ENCODE results near the gene IWS1. TPM values are rescaled to one million over a fixed set of nuclear protein-coding genes. Genes with fewer than 3 reads are reported as not detected.
"Not testable (repeated sequence)": the region's sequence is repeated elsewhere in the genome, so short reads cannot be mapped to it uniquely, and the experiment has no call there.

The IWS1 gene
- total and polyA plus RNA-seq, 2 experiments from 2014 or later = 32.4 to 42.4 TPM

DNA sequence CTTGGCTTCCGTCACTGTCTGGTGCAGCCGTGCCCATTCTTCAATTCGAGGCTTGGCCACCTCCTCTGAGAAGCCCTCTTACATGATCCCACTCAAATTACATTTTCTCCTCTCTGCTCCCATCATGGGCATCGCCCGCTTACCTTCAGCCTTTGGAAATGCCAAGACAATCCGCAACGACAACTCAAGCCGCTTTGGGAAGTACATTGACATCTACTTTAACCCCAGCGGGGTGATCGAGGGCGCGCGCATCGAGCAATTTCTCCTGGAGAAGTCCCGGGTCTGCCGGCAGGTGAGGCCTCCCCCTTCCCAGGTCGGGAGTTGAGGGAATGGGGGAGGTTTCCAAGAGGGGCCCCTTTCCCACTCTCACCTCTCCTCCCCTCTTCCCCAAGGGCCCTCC, 47.5 kb upstream of the IWS1 start:
- no peak for DNase-seq
- no peaks in the 10 kb centered on the region for H4K20me1 ChIP-seq (ENCODE audit: insufficient read depth)
- H3K4me1 ChIP-seq (ENCODE audit: insufficient read depth) = peaks cover 39% of the 10 kb centered on the region
- no peaks in the 10 kb centered on the region for H3K9me2 ChIP-seq (ENCODE audit: insufficient read depth)
- H3F3A ChIP-seq (ENCODE audit: insufficient read depth) = peaks cover 17% of the 10 kb centered on the region
- no peak overlapping the region for H2AFZ ChIP-seq
- H3K4me2 ChIP-seq (ENCODE audit: unreplicated experiment) = no peak overlapping the region
- no peak overlapping the region for H3K4me3 ChIP-seq
- no peaks in the 10 kb centered on the region for H3K79me2 ChIP-seq (ENCODE audit: insufficient read depth)
- in situ Hi-C loops (cut with MboI) = no loop called here
- no peak overlapping the region for H3K9ac ChIP-seq
- H3K27me3 ChIP-seq (replicated peaks; ENCODE audit: insufficient read depth) = no peaks in the 10 kb centered on the region
- H3K9me3 ChIP-seq (ENCODE audit: low read depth) = no peaks in the 10 kb centered on the region
- 93% methylated on average over 17 of the region's 17 CpGs for WGBS, 2 experiments (ENCODE audit: low coverage in 1 of 2, low lambda C conversion rate in 2 of 2, missing lambda C conversion rate in 2 of 2)
- no peaks in the 10 kb centered on the region for H3K36me3 ChIP-seq (ENCODE audit: low read depth)
- H3K27ac ChIP-seq = no peak overlapping the region
- TF ChIP-seq EZH2 (IDR thresholded peaks at IDR 0.05; ENCODE audit: insufficient read depth, poor library complexity, severe bottlenecking) (no peak), EZH2phosphoT487 (IDR thresholded peaks at IDR 0.05; ENCODE audit: insufficient read depth, low read depth) (no peak)

DNA sequence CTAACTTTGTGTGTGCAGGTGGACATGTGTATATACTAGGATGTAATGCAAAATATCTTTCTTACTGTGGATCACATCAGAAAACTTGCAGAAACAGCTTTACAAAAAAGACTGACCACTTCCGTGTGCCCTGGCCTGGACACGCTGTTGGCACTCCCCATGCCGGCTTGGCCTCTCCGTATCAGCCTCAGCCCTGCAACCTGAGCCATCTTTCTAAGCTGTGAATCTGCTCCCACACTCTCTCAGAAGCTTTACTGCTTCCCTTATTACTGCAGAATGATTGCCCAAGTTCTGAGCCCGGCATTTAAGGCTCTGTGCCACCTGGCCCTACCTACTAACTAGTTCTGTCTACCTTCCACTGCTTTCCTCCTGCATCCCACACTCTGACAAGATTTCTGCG, 47.0 kb upstream of the IWS1 start:
- DNase-seq = no peak
- H2AFZ ChIP-seq = no peak overlapping the region
- H3K9ac ChIP-seq = no peak overlapping the region
- no peaks in the 10 kb centered on the region for H4K20me1 ChIP-seq (ENCODE audit: insufficient read depth)
- WGBS, 2 experiments (ENCODE audit: low coverage in 1 of 2, low lambda C conversion rate in 2 of 2, missing lambda C conversion rate in 2 of 2) = 86% methylated on average over 6 of the region's 6 CpGs
- in situ Hi-C loops (cut with MboI) = no loop called here
- H3F3A ChIP-seq (ENCODE audit: insufficient read depth) = peaks cover 17% of the 10 kb centered on the region
- H3K9me3 ChIP-seq (ENCODE audit: low read depth) = no peaks in the 10 kb centered on the region
- no peaks in the 10 kb centered on the region for H3K36me3 ChIP-seq (ENCODE audit: low read depth)
- TF ChIP-seq EZH2 (IDR thresholded peaks at IDR 0.05; ENCODE audit: insufficient read depth, poor library complexity, severe bottlenecking) = no peak
- H3K27me3 ChIP-seq (replicated peaks; ENCODE audit: insufficient read depth) = no peaks in the 10 kb centered on the region
- H3K27ac ChIP-seq = no peak overlapping the region
- H3K4me2 ChIP-seq (ENCODE audit: unreplicated experiment) = no peak overlapping the region
- no peaks in the 10 kb centered on the region for H3K79me2 ChIP-seq (ENCODE audit: insufficient read depth)
- H3K4me3 ChIP-seq = no peak overlapping the region
- no peaks in the 10 kb centered on the region for H3K9me2 ChIP-seq (ENCODE audit: insufficient read depth)
- H3K4me1 ChIP-seq (ENCODE audit: insufficient read depth) = peaks cover 44% of the 10 kb centered on the region

DNA sequence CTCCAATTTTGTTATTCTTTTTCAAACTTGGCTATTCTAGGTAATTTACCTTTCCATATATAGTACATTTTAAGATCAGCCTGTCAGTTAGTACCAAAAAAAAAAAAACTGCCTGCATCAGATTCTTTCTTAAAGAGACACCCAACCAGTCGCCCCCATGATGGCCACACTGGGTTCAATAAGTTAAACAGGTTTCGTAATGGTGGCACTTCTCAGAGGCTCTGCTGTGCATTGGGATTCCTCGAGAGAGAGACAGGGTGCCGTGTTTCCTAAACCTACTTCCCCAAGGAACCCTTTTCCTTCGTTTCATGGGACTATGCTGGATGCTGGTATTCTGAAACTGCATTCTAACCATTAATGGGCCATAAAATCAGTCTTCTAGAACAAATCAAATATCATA, 46.6 kb upstream of the IWS1 start:
- H3F3A ChIP-seq (ENCODE audit: insufficient read depth) = peaks cover 17% of the 10 kb centered on the region
- H4K20me1 ChIP-seq (ENCODE audit: insufficient read depth) = no peaks in the 10 kb centered on the region
- no peak for TF ChIP-seq EZH2phosphoT487 (IDR thresholded peaks at IDR 0.05; ENCODE audit: insufficient read depth, low read depth)
- no peak for TF ChIP-seq EZH2 (IDR thresholded peaks at IDR 0.05; ENCODE audit: insufficient read depth, poor library complexity, severe bottlenecking)
- no peaks in the 10 kb centered on the region for H3K27me3 ChIP-seq (replicated peaks; ENCODE audit: insufficient read depth)
- no peaks in the 10 kb centered on the region for H3K9me2 ChIP-seq (ENCODE audit: insufficient read depth)
- no peak for DNase-seq
- 87 to 88% methylated on average over 5 of the region's 5 CpGs for WGBS, 2 experiments (ENCODE audit: low coverage in 1 of 2, low lambda C conversion rate in 2 of 2, missing lambda C conversion rate in 2 of 2)
- no peak overlapping the region for H3K4me3 ChIP-seq
- peaks cover 47% of the 10 kb centered on the region for H3K4me1 ChIP-seq (ENCODE audit: insufficient read depth)
- H3K27ac ChIP-seq = no peak overlapping the region
- in situ Hi-C loops (cut with MboI) = no loop called here
- no peak overlapping the region for H3K4me2 ChIP-seq (ENCODE audit: unreplicated experiment)
- H2AFZ ChIP-seq = no peak overlapping the region
- H3K9me3 ChIP-seq (ENCODE audit: low read depth) = no peaks in the 10 kb centered on the region
- H3K9ac ChIP-seq = no peak overlapping the region
- H3K36me3 ChIP-seq (ENCODE audit: low read depth) = no peaks in the 10 kb centered on the region
- H3K79me2 ChIP-seq (ENCODE audit: insufficient read depth) = no peaks in the 10 kb centered on the region

DNA sequence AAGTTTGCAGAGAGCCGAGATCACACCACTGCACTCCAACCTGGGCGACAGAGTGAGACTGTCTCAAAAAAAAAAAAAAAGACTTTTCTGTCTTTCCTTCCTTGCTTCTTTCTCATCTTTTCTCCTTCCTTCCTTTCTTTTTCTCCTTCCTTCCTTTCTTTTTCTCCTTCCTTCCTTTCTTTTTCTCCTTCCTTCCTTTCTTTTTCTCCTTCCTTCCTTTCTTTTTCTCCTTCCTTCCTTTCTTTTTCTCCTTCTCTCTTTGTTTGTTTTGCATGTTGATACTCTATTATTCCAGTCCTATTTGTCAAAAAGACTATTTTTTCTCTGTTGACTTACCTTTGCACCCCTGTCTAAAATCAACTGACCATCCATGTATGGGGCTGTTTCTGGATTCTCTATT, 46.1 kb upstream of the IWS1 start:
- in situ Hi-C loops (cut with MboI); H2AFZ ChIP-seq; H3K4me3 ChIP-seq; H3K27ac ChIP-seq; H3K79me2 ChIP-seq (ENCODE audit: insufficient read depth); H3K9me2 ChIP-seq (ENCODE audit: insufficient read depth); H3K36me3 ChIP-seq (ENCODE audit: low read depth); DNase-seq; H3K27me3 ChIP-seq (replicated peaks; ENCODE audit: insufficient read depth); H3K4me2 ChIP-seq (ENCODE audit: unreplicated experiment); H3K9me3 ChIP-seq (ENCODE audit: low read depth); H4K20me1 ChIP-seq (ENCODE audit: insufficient read depth); H3K9ac ChIP-seq: not testable (repeated sequence)
- H3K4me1 ChIP-seq (ENCODE audit: insufficient read depth) = peaks cover 47% of the 10 kb centered on the region
- H3F3A ChIP-seq (ENCODE audit: insufficient read depth) = peaks cover 17% of the 10 kb centered on the region
- 93 to 100% methylated on average over 2 of the region's 2 CpGs for WGBS, 2 experiments (ENCODE audit: low coverage in 1 of 2, low lambda C conversion rate in 2 of 2, missing lambda C conversion rate in 2 of 2)
